AG08396 (cell line): ENCODE data around the gene HS1BP3.

ENCODE experiments used
- DNase-seq: peaks from one replicate; pipeline ENCODE4 v3.0.0; 2012; ENCODE audit warnings: low spot score, mixed read lengths

Gene HS1BP3

DNA sequence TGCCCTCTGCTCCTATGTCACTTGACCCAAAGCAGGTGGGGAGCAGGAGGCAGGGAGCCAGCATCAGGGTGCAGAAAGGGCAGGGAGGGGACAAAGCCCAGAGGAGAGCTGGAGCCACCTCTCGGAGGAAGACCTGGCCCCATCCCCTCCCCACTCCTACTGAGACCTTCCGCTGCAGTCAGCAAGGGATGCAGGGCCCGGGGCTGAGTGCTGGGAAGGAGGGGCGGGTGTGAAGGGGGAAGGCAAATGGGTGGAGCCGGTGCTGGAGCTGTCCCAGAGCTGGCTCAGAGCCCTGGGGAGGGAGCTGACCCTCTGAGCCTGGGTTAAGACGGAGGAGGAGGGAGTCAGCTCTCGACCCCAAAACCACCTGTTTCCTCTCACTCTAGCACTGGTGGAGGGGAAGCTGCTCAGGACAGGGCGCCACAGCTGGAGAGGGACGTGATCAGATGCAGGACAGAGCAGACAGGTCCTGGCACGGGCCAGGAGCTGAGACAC, 33.8 kb downstream of the HS1BP3 start:
- DNase-seq, result no peak

DNA sequence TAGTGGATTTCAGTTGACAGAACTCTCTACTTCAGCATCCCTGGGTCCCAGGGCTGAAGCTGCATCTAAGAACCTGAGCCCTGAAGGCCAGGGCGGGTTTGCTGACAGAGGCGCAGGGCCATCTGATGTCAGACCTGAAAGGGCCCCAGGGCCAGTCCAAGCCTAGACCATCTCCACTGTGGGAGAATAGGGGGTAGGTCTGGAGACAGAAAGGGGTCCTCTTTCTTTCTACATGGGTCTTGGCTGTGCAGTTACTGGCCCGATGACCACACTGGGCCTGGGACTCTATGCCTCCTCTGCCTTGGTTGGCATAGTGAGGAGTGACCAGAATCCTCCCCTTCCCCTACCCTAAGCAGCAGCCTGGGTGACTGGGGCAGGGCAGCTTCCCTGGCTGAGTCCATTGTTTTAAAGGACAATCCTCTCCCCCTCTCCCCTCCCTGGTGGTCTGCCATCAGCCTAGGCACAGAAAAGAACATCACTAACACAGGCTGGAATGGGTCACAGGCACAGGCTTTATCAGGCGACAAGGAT, 34.5 kb downstream of the HS1BP3 start:
- no peak for DNase-seq

DNA sequence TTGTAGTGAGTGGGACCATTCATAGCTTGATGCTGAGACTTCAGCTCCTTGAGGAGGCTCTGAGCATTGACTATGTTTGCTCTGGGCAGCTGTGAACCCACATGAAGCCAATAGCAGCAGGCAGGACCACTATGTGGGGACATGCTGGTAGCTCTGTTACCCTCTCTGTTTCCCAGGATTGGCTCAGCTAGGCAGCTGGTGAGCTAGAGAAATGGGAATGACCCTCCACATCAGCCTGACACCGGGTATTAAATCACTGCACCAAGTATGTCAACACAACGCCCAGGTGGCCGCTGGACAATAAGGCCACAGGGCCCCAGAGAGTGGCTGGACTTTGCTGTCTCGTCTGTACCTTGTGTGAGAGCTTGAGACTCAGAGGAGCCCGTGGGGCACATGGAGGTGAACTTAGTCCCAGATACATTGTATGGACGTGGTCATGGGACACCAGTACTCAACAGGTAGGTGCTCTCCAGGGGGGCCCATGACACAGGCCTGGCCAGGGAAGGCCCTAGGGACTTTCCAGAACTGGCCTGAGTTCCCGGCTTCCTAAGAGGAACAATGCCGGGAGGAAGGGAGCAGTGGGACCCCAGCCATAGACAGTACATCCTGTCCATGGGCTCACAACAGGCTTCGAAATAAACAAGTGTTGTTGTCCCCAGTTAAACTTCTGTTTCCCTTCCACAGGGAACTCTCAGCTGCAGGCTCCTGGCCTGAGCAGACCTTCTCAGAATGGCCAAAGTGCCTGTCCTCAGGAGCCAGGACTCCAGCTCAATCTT, 35.2 kb downstream of the HS1BP3 start:
- DNase-seq, result no peak

DNA sequence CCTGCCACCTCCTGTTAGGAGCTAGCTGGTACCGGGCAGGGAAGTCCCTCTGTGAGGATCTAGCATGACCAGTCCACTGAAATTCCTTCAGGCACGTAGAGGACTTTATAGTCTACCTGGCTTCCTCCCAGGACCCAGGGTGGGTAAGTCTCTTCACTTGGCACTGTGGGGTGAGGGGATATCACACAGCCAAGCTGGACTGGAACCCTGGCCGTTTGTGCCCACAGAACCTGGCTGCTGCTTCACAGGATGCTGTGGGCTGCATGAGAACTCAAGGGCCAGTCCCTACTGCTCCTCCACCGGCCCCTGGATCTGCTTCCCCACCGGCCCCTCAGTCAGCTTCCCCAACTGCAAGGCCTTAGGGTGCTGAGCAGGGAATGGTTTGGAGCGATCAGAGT, 35.8 kb downstream of the HS1BP3 start:
- no peak for DNase-seq

DNA sequence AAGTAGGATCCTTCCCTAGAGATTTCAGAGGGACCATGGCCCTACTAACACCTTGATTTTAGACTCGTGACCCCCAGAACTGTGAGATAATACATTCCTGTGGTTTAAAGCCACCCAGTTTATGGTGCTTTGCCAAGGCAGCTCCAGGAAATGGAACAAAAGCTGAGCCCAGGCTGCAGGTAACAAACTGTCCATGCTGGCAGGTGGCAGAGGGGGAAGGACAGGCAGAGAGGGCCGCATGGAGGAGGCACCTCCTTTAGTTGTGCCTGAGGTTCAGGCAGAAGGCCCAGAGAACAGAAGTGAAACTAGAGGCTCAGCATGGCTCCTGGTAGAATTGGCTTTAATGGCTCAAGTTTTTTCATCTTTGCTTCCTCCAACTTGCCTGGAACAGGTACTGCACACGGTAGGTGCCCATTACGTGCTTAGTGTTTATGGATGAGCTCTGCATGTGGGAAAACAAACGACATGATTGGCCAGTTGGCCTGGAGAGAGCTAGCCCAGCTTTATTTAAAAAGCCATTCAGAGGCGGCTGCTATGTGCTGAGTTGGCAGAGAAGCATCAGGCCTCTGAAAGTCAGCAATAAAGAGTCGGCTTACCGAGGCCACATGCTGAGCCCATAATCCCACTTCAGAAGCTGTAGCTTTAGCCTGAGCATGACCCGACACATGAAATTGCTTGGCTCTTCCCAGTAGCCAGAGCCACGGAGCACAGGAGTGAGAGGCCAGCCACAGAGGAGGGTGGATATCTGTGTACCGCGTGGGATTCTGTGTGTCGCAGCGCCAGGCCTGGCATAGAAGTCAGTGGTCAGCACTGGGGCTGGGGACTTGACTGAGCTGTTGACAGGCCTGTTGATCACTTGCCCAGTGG, 36.5 kb downstream of the HS1BP3 start:
- DNase-seq, result no peak

DNA sequence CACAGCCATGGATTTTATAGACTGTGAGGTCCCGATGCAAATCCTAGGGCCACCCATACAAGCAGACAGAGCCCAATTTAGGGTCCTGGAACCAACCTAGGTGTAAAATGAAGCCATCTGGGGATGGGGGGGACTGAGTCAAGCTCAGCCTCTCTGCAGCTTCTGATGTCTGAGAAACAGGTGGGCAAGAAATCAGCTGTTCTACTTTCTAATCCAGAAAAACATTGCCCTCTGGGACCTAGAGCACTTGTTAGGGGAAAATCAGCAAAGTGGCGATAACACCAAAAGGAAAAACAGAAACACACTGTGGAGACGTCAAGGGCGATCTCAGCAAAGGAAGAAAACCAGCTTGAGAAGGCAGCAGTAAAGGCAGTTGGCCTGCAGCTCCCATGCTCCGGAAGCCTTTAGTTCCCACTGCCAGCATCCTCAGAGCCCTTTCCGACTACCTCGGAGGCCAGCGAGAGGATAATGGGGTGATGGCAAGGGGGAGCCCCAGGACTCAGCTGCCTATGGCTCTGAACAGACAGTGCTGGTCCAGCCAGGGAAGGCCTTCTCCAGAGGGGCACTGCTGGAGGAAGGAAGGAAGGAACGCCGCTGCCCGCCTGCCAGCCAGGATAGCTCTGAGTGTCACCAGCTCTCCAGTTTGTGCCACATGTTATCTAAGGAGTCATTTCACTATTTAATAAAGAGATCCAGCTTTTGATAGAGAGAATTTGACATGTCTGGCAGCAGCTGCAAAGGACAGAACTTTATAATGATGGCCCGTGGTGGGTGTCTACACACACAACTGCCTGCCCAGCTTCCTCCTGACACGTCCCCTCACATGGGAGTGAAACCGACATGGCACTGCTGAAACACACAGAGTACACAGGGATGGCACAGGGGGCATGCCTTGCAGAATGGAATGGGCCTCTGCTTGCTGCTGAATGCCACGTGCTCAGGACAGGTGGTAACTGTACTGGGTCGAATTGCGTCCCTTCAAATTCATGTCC, 37.7 kb downstream of the HS1BP3 start:
- no peak for DNase-seq

DNA sequence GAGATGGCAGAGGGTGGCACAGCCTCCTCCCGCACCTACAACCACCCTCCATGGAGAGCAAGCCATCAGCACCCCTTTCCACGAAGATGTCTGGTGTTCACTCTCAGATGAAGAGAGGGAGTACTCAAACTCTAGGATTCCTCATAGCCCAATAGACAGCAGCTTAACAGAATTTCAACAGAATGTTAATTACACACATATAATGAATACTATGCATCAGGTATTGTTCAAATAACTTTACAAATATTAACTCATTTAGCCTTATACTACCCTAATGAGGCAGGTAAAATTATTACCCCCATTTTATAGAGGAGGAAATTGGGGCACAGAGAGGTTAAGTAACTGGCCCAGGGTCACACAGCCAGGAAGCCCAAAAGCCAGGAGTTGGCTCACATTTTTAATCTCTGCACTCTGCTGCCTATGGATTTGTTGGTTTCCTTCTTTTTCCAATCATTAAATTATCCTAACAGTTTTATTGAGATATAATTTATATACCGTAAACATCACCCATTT, 39.0 kb downstream of the HS1BP3 start:
- DNase-seq, result no peak

DNA sequence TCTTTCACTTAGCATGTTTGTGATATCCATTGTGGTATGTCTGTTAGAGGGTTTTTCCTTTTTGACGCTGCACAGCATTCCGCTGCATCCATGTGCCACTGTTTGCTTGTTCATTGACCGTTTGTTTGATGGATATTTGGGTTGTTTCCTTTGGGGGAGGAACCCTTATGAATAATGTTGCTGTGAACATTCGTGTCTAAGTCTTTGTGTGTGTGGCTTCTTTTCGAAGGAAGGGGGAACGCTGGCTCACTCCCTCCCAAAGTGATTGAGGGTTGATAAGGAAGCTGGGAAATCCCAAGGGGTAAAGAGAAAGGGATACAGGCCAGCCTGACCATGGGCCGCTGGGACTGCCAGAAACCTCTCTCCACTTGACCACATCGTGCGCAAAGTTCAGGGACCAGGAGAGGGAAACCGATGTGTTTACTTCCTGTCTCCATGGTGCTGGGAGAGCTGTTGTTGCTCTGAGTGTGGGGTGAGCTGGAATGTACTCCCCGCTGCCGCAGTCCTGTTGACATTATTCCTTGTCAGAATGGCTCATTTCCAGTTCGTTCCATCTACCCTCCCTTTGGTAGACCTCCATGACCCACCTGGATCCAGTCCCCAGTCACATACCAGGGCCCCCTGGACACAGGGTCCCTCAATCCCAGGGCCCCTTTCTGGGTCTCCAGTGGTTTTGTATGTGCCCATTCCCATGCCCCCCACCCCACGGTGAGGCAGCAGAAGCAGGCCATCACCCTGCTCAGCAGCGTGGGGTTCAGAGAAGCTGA, 39.6 kb downstream of the HS1BP3 start:
- DNase-seq, result peak; percentile 94

DNA sequence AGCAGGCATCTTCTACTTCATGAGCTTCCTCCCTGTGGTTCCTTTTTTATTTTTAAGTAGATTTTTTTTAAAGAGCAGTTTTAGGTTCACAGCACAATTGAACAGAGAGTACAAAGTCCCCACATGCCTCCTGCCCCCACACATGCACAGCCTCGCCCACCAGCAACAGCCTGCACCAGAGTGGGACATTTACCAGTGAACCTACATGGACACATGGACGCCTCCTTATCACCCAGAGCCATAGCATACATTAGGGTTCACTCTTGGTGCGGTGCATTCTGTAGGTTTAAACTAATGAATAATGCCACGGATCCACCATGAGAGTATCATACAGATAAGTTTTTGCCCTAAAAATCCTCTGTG, 40.9 kb downstream of the HS1BP3 start:
- DNase-seq, result no peak

DNA sequence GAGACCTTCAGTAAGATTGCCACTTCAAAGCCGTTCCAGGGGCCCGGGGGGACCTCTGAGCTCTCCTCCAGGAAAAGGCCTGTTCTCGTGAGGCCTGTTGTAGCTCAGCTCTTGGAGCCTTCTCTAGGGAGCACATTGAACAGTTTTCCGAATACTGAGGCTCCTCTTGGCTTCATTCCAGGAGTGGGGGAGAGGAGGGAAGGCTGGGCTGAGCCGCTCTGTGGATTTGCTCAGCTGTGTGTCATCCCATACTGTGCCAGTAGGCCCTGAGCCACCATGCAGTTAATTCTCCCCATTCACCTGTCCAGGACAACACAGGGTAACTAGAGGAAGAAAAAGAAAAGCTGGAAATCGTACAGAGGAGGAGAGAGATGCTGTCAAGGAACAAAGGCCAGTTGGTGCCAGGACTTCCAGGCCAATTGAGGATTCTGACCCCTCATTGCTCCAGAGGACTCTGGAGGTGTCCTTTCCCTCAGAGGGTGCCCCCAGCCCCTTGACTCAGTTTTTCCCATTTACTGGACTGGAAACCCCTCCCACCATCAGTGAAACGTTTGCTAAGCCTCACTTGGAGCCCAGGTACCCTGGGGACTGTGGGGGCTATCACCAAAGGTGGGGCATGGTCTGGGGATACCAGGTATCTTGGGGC, 41.4 kb downstream of the HS1BP3 start:
- no peak for DNase-seq

DNA sequence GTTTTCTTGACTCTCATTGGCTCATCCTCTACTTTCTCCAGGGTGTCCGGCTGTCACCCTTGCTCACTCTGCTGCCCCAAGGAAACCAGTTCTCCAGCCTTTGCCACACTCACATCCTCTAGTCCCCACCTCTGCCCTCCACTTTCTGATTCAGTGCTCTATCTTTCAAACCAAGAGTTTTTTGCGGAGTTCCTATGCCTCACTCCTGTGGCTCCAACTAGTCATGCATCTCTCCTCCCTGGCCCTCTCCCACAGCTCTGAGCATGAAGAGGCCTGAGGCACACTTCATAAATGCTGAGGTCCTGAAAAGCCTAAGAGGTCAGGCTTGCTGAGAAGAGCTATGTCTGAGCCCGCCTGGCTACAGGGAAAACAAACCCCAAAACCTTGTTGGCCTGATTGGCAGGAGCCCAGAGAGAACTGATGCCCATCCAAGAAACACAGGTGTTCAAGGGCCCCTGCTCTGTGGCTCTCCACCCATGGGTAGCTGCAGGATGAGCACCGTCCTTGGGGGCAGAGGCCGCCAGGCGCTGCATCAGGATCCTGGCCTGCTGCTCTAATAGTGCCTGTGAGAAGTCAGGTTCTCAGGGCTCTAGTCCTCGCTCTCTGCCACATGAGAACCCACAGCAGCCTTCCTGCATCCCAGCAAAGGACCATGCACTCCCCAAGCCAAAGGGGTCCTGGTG, 42.1 kb downstream of the HS1BP3 start:
- DNase-seq, result no peak

DNA sequence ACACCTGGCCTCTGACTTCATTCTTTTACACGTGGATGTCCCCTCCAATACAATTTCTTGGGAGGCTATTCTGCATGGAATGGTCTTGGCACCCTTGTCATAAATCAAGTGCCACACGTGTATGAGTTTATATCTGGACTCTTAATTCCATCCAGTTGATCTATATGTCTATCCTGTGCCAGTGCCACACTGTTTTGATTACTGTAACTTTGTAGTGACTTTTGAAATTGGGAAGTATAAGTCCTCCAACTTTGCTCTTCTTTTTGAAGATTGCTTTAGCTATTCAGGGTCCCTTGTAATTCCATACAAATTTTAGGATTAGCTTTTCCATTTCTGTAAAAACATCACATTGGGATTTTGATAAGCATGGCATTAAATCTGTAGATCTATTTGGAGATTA, 43.5 kb downstream of the HS1BP3 start:
- DNase-seq, result no peak

DNA sequence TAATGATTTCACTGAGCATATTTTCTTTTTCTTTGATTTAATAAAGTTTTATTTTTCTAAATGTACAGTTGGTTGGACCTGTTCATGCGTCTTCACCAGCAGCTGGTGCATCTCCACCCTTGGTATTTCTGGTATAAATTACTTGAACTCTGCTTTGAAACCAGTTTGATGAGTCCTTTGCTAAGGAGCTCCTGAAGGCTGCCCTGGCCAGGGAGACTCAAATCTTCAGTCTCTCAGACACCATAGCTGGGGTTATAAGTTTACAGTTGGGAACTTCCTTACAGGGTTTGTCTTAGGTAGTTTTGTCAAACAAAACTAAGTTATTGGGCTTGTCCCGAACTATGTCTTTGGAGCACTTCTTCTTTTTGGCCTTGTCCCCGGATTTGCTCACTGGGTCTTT, 44.7 kb downstream of the HS1BP3 start:
- no peak for DNase-seq

DNA sequence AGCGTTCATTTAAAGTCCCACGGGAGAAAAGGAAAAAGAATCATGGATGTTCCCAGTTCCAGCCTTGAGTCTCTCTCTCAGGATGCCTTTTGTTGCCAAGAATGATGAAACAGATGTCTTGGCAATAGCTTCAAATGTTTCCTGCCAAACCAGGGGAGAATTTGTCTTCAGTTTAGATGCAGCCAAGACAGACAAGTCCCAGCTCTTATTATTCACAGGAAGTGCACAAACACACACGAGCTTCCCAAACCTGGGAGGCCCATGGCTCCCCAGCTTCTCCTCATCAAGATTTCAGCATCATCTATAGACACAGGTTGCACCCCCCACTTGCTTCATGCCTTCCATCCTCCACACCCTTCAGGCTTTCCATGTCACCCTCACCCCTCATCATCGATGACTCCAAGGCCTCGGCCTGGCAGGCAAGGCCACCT, 45.9 kb downstream of the HS1BP3 start:
- DNase-seq, result no peak

DNA sequence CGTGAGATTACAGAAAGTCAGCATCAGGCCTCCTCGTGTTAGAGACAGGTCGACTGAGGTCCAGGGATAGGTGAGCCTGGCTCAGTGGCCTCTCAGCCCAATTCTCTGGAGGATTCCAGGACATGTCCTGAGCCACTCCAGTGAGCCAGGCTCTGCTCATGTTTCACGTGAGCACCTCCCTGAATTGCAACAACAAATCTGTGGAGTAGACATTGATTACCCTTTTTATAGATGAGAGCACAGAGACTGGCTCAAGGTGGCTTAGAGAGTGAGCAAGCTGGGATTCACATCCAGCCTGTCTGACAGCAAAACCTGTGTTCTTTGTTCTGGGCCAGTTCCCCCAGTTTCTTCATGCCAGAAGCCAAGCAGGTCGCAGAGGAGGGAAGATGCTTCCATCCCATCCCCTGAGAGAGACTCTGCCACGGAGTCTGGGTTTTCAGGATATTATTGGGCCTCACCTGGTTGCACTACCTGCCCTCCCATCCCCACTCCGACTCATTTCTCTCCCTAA, 46.4 kb downstream of the HS1BP3 start:
- DNase-seq, result no peak

DNA sequence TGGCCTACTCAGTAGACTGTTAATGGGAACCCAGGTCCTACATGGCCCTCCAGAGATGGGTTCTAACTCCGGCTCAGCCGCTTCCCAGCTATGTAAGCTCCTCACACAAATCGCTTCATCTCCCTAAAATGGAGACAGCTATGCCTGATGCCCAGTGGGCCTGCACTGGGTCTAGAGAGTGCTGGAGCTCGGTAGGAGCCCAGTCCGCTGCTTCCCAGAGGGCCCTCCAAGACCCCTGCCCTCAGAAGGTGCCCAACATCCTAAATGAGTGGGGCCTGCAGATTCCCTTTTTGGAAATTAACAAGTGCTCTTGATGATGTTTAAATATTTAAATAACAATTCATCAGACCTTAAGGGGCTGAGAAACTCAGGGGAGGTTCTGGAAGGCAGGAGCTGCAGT, 47.1 kb downstream of the HS1BP3 start:
- DNase-seq, result no peak

DNA sequence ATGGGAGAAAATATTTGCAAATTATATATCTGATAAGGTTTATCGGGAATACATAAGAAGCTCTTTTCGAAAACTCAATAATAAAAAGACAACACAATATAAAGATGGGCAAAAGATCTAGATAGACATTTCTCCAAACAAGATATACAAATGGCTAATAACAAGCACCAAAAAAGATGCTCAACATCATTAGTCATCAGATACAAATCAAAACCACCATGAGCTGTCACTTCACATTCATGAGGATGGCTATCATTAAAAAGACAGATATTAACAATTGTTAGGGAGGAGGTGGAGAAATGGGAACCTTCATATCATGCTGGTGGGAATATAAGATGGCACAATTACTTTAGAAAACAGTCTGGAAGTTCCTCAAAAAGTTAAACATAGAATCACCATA, 48.1 kb downstream of the HS1BP3 start:
- DNase-seq, result no peak

DNA sequence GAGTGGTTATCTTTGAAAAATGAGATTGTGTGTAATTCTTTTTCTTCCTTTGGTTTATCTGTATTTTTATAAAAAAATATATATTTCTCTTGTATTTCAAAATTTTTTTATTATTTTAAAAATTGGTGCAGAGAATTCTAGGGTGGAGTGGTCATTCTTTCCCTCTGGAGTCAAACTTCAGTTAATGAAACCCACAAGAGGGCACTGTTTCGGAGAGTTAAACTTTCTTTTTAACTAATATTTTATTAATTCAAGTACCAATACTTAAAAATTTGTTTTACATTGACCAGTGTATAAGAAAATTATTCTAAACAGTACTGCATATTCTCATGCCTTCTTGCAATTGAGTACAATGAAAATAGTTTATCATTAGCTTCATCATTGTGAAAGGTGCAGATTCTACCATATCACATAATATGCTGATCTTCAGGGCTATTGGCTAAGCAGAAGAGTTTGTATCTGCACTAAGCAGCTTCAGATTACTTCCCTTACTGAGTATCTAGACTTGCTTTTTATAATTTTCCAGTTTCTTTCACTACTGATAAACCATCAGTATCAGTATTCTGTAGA, 50.1 kb downstream of the HS1BP3 start:
- DNase-seq, result no peak

DNA sequence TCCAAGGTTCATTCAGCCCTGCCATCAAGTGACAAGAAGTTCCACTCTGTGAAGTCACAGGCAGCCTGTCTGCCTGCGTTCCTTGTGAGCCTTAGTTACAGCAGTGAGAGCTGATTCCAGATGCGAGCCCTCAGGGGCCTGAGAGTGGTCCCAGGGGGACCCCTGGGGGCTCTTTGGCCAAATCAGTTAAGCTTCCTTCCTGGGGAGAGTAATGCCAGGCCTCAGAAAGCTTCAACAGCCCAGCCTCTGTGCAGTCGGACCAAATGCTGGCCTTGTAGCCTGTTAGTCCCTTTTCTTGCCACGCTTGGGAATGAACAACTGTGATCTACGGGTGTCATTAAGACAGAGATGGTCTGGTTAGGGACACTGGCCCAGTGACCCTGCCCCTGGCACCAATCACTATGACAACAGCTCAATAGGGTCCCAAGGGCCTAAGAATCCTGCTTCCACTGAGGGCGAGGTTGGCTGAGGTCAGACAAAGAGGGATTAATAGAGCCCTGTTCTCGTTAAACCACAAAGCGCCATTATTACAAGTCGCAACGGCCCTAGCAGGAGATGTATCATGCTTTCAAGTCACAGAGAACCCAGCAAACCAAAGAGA, 50.9 kb downstream of the HS1BP3 start:
- no peak for DNase-seq
